ENCODE measurements around the gene TARS3. TPM values are rescaled to one million over a fixed set of nuclear protein-coding genes. Genes with fewer than 3 reads are reported as not detected.

The TARS3 gene
- total and polyA plus RNA-seq, 2 donors (not counting 3 experiments of a cell fraction or from before 2014, with no cell fraction given) = 0.91 to 8.2 TPM

DNA sequence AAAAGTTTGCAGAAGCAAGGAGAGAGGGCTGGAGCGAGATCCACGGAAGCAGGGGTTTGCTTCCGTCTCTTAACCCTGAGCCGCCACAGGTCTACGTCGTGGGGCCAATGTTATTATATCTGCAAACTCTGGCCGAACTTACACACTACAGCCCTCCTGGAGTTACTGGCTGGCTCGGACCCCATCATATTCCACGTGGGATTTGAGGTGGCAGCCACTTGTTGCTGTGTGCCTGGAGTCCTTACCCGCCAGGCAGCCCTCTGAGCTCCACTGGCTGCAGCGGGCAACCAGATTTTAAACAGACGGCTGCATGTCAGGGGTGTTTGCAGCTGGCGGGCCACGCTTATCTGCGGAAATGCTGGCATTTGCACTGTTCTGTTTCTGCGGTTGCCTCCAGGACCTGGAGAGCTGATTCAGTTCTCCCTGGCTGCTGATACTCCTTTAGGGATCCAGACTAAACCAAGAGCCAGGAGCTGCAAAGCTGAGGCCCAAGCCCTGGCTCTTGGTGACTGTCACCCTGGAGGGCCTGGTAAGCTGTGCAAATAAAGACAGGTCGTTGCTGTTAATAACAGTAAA is 106.8 kb downstream of the TARS3 start:
- dilution Hi-C loops (cut with MboI; ENCODE audit: extremely low pct_ligation_motif_present, low sequenced_read_pairs) = no loop called here
- Histone ChIP-seq H2AFZ (ENCODE audit: low read depth, low read length) (no peak overlapping the region), H3K27me3 (ENCODE audit: control insufficient read depth in 2 of 2, insufficient read depth in 2 of 2, low read length in 2 of 2) (no peaks in the 10 kb centered on the region), H3K4me2 (ENCODE audit: insufficient read depth, low read length) (no peak overlapping the region), H3K4me1 (ENCODE audit: control insufficient read depth, extremely low read depth, insufficient read depth, low read length) (no peaks in the 10 kb centered on the region), H3K27ac (ENCODE audit: insufficient read depth, low read depth, low read length) (no peak overlapping the region), H3K9ac (replicated peaks; ENCODE audit: extremely low read depth, insufficient read depth, low read length) (no peak overlapping the region), H3K36me3 (ENCODE audit: control insufficient read depth in 2 of 2, extremely low read depth in 1 of 2, insufficient read depth in 2 of 2, low read length in 2 of 2) (no peaks in the 10 kb centered on the region), H4K20me1 (replicated peaks; ENCODE audit: control insufficient read depth, extremely low read depth, insufficient read depth, low read length) (no peaks in the 10 kb centered on the region), H3K79me2 (ENCODE audit: control insufficient read depth, insufficient read depth, low read length) (no peaks in the 10 kb centered on the region), H3K4me3 (replicated peaks in 1 of 3; ENCODE audit: insufficient read depth in 1 of 3, low read depth in 1 of 3, low read length in 3 of 3) (no peak overlapping the region), H3K9me3 (replicated peaks; ENCODE audit: control insufficient read depth, insufficient read depth, low read length) (no peaks in the 10 kb centered on the region), H3K9me1 (replicated peaks; ENCODE audit: control insufficient read depth, extremely low read depth, insufficient read depth, low read length) (no peaks in the 10 kb centered on the region)
- ChIA-PET CTCF (interaction anchor here (0.9 to 2.3 kb wide), 2 partner anchors 23 to 24 kb away, joined by 3 to 7 read pairs; no protein-coding TSS in a partner anchor), POLR2A (no interaction called here)
- TF ChIP-seq EZH2 (IDR thresholded peaks at IDR 0.05; ENCODE audit: borderline replicate concordance, low read depth, low read length, severe bottlenecking) (no peak), POLR2AphosphoS5 (IDR thresholded peaks at IDR 0.05; ENCODE audit: insufficient read depth, low read depth, low read length) (no peak), FOS (IDR thresholded peaks at IDR 0.05; ENCODE audit: borderline replicate concordance, insufficient read depth, low read length) (no peak), GATA2 (IDR thresholded peaks at IDR 0.05; ENCODE audit: insufficient read depth, insufficient read length, low read depth, low read length) (no peak), POLR2A (IDR thresholded peaks at IDR 0.05; ENCODE audit: low read depth, low read length) (no peak), JUN (IDR thresholded peaks at IDR 0.05; ENCODE audit: borderline replicate concordance, insufficient read depth, insufficient read length, low read depth) (no peak), MYC (IDR thresholded peaks at IDR 0.05; ENCODE audit: low read depth, low read length) (no peak)
- TF ChIP-seq, protein P1, sequence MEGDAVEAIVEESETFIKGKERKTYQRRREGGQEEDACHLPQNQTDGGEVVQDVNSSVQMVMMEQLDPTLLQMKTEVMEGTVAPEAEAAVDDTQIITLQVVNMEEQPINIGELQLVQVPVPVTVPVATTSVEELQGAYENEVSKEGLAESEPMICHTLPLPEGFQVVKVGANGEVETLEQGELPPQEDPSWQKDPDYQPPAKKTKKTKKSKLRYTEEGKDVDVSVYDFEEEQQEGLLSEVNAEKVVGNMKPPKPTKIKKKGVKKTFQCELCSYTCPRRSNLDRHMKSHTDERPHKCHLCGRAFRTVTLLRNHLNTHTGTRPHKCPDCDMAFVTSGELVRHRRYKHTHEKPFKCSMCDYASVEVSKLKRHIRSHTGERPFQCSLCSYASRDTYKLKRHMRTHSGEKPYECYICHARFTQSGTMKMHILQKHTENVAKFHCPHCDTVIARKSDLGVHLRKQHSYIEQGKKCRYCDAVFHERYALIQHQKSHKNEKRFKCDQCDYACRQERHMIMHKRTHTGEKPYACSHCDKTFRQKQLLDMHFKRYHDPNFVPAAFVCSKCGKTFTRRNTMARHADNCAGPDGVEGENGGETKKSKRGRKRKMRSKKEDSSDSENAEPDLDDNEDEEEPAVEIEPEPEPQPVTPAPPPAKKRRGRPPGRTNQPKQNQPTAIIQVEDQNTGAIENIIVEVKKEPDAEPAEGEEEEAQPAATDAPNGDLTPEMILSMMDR (IDR thresholded peaks at IDR 0.05; ENCODE audit: extremely low read depth in 1 of 2, insufficient read depth in 1 of 2, low read depth in 1 of 2, low read length in 2 of 2) = no peak
- TF ChIP-seq, protein P2, sequence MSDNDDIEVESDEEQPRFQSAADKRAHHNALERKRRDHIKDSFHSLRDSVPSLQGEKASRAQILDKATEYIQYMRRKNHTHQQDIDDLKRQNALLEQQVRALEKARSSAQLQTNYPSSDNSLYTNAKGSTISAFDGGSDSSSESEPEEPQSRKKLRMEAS (IDR thresholded peaks at IDR 0.05; ENCODE audit: insufficient read depth, insufficient read length) = no peak
- no peak for FAIRE-seq
- intact Hi-C loops (cut with micrococcal nuclease) = no loop called here
- BruUV-seq (replicated peaks) = no TSS peak
- no peak for DNase-seq (ENCODE audit: low read depth, low spot score)
